DND-41 (cell line): ENCODE results near the gene CCDC85C.

Experiments
- EZH2 ChIP-seq: IDR thresholded peaks from 3 replicates; pipeline ENCODE4 v1.6.1; 2012; ENCODE audit warnings: borderline replicate concordance, low read depth, mild to moderate bottlenecking, moderate library complexity, low read length, inconsistent platforms; ENCODE audit not compliant: severe bottlenecking
- TF ChIP-seq, protein P1 (sequence below): IDR thresholded peaks from 2 replicates; pipeline ENCODE4 v1.5.1; 2012; ENCODE audit warnings: borderline replicate concordance, low read length, moderate library complexity, mild to moderate bottlenecking; ENCODE audit not compliant: poor library complexity, severe bottlenecking; ENCODE audit errors: extremely low read depth

DNA sequence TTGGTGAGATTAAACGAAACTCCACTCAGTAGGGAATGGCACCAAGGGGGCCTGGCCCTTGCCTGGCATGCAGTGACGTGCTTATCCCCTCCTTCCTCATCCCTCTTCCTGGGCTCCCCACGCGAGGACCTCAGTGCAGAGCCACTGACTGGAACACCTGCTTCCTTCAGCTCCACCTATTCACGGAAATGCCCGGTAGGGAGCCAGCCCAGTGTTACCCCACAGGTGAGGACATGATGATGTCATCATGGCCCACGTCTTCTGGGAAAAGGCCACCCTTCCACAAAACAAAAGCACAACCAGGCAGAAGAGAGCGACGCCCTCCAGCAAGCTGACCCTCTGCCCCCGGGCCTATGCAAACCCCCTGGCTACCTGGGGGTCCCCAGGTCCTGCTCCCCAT is 42.1 kb downstream of the CCDC85C start:
- TF ChIP-seq EZH2: no peak
- TF ChIP-seq, protein P1, sequence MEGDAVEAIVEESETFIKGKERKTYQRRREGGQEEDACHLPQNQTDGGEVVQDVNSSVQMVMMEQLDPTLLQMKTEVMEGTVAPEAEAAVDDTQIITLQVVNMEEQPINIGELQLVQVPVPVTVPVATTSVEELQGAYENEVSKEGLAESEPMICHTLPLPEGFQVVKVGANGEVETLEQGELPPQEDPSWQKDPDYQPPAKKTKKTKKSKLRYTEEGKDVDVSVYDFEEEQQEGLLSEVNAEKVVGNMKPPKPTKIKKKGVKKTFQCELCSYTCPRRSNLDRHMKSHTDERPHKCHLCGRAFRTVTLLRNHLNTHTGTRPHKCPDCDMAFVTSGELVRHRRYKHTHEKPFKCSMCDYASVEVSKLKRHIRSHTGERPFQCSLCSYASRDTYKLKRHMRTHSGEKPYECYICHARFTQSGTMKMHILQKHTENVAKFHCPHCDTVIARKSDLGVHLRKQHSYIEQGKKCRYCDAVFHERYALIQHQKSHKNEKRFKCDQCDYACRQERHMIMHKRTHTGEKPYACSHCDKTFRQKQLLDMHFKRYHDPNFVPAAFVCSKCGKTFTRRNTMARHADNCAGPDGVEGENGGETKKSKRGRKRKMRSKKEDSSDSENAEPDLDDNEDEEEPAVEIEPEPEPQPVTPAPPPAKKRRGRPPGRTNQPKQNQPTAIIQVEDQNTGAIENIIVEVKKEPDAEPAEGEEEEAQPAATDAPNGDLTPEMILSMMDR: no peak
